HFF-Myc (cell line): ENCODE results near the gene RAD51B.

Source experiments
- DNase-seq: peaks from one replicate; pipeline ENCODE4 v3.0.0-alpha.2; 2011; ENCODE audit warnings: low read depth; ENCODE audit errors: extremely low read depth
- H3K4me3 ChIP-seq: replicated peaks from 2 replicates; pipeline ENCODE4 v1.5.1; 2011; ENCODE audit warnings: low read depth, mild to moderate bottlenecking, control low read depth, low read length
- CTCF ChIP-seq: IDR thresholded peaks from 2 replicates; pipeline ENCODE4 v1.5.1; 2012; ENCODE audit warnings: mild to moderate bottlenecking, low read depth, low read length, control low read depth; ENCODE audit errors: missing control alignments

Gene RAD51B

GRCh38 chr14:68610251-68610793 lies 790.7 kb downstream of the RAD51B start:
- no peak for DNase-seq
- TF ChIP-seq CTCF, result no peak
- H3K4me3 ChIP-seq, result no peak overlapping the region

- TF ChIP-seq CTCF, result no peak
- DNase-seq, result no peak
- no peak overlapping the region for H3K4me3 ChIP-seq
These were observed 792.0 kb downstream of the RAD51B start for GRCh38 chr14:68611599-68611998.

- no peak for TF ChIP-seq CTCF
- DNase-seq, result no peak
- H3K4me3 ChIP-seq, result no peak overlapping the region
These were observed 792.5 kb downstream of the RAD51B start for GRCh38 chr14:68612049-68612448.

- no peak for DNase-seq
- no peak for TF ChIP-seq CTCF
- no peak overlapping the region for H3K4me3 ChIP-seq
These were observed 796.8 kb downstream of the RAD51B start for GRCh38 chr14:68616221-68616902.

- H3K4me3 ChIP-seq, result no peak overlapping the region
- no peak for TF ChIP-seq CTCF
These were observed 800.4 kb downstream of the RAD51B start for GRCh38 chr14:68619790-68620574.

GRCh38 chr14:68621400-68622365 lies 802.1 kb downstream of the RAD51B start:
- TF ChIP-seq CTCF, result no peak
- no peak for DNase-seq

More at GRCh38 chr14:68619790-68620574, 800.4 kb downstream of the RAD51B start:
- DNase-seq, result no peak

More at GRCh38 chr14:68621400-68622365, 802.1 kb downstream of the RAD51B start:
- no peak overlapping the region for H3K4me3 ChIP-seq
